CD4-positive, alpha-beta memory T cell (primary cell): ENCODE measurements around the gene CILP. TPM values are rescaled to one million over a fixed set of nuclear protein-coding genes. Genes with fewer than 3 reads are reported as not detected.
"Not testable (repeated sequence)": the region's sequence is repeated elsewhere in the genome, so short reads cannot be mapped to it uniquely, and the experiment has no call there.

Source experiments
- CTCF ChIA-PET: fragments of 350-600 bp; sonication (Branson Sonifier 250); formaldehyde crosslinking; loops from one replicate; lab custom pipeline; 2021; ENCODE audit warnings: inconsistent platforms; ENCODE audit not compliant: partially characterized antibody; lab: Charles Lee
- POLR2A ChIA-PET: fragments of 350-600 bp; sonication (Branson Sonifier 250); formaldehyde crosslinking; loops from one replicate; lab custom pipeline; 2021; ENCODE audit not compliant: partially characterized antibody; lab: Charles Lee
- DNase-seq, 5 donors: peaks; one replicate each; pipeline versions ENCODE4 v3.0.0 to v3.0.0-alpha.2; 2020 to 2022; ENCODE audit warnings: mixed read lengths in 1 of 5
- H3K27ac ChIP-seq: one replicate; pipeline ENCODE4 v1.7.0; 2013; ENCODE audit warnings: low read depth, low read length
- H3K27me3 ChIP-seq: 2 replicates; pipeline ENCODE4 v1.7.0; 2013; ENCODE audit warnings: mild to moderate bottlenecking, low read length, moderate library complexity; ENCODE audit not compliant: insufficient read depth
- H3K36me3 ChIP-seq: 2 replicates; pipeline ENCODE4 v1.7.0; 2013; ENCODE audit warnings: mild to moderate bottlenecking, low read length, moderate library complexity; ENCODE audit not compliant: insufficient read depth
- H3K4me1 ChIP-seq: 2 replicates; pipeline ENCODE4 v1.7.0; 2013; ENCODE audit warnings: mild to moderate bottlenecking, low read length, moderate library complexity; ENCODE audit not compliant: insufficient read depth
- H3K4me3 ChIP-seq, 2 donors: one replicate each; pipeline ENCODE4 v1.7.0; 2013; ENCODE audit warnings: low read length in 2 of 2, mild to moderate bottlenecking in 1 of 2
- H3K9me3 ChIP-seq, 2 donors: one replicate each; pipeline ENCODE4 v1.7.0; 2013; ENCODE audit warnings: low read length in 2 of 2, control low read depth in 1 of 2; ENCODE audit not compliant: control insufficient read depth in 1 of 2
- H3K27ac Mint-ChIP-seq, 7 donors: one replicate each; pipeline ENCODE4 v1.8.0; 2020 to 2021; ENCODE audit warnings: mixed read lengths in 7 of 7, mild to moderate bottlenecking in 6 of 7, inconsistent platforms in 3 of 7, moderate library complexity in 3 of 7
- H3K27me3 Mint-ChIP-seq, 2 donors: one replicate each; pipeline ENCODE4 v1.8.0; 2020 to 2021; ENCODE audit warnings: mixed read lengths in 2 of 2
- H3K36me3 Mint-ChIP-seq, 2 donors: one replicate each; pipeline ENCODE4 v1.8.0; 2020 to 2021; ENCODE audit warnings: mixed read lengths in 2 of 2, inconsistent platforms in 1 of 2, mild to moderate bottlenecking in 1 of 2
- H3K4me1 Mint-ChIP-seq, 4 donors: one replicate each; pipeline ENCODE4 v1.8.0; 2020 to 2021; ENCODE audit warnings: mixed read lengths in 4 of 4, mild to moderate bottlenecking in 1 of 4
- H3K4me3 Mint-ChIP-seq, 8 donors: one replicate each; pipeline ENCODE4 v1.8.0; 2020 to 2021; ENCODE audit warnings: mixed read lengths in 8 of 8, mild to moderate bottlenecking in 7 of 8, moderate library complexity in 6 of 8, inconsistent platforms in 3 of 8
- H3K9me3 Mint-ChIP-seq, 8 donors: one replicate each; pipeline ENCODE4 v1.8.0; 2020 to 2021; ENCODE audit warnings: mixed read lengths in 8 of 8, mild to moderate bottlenecking in 5 of 8, inconsistent platforms in 3 of 8, moderate library complexity in 1 of 8
- intact Hi-C: fragments of 100-400 bp; cut with micrococcal nuclease; formaldehyde crosslinking; loops from one replicate; pipeline ENCODE4 v1.15.1; 2023
- polyA plus RNA-seq, 2 donors: library from polyadenylated mRNA; unstranded; fragments of 300-500 nt; fragmentation: Illumina TruSeq; gene quantifications; one replicate each; pipeline ENCODE4 v1.2.3, GENCODE V29; 2021
- total RNA-seq, 2 experiments: library from RNA; stranded (reverse); gene quantifications; one replicate each; pipeline ENCODE4 v1.2.3, GENCODE V29; 2021

CILP gene
- total and polyA plus RNA-seq, 4 experiments from 2014 or later: 0.42 to 0.44 TPM; not detected in 2

DNA sequence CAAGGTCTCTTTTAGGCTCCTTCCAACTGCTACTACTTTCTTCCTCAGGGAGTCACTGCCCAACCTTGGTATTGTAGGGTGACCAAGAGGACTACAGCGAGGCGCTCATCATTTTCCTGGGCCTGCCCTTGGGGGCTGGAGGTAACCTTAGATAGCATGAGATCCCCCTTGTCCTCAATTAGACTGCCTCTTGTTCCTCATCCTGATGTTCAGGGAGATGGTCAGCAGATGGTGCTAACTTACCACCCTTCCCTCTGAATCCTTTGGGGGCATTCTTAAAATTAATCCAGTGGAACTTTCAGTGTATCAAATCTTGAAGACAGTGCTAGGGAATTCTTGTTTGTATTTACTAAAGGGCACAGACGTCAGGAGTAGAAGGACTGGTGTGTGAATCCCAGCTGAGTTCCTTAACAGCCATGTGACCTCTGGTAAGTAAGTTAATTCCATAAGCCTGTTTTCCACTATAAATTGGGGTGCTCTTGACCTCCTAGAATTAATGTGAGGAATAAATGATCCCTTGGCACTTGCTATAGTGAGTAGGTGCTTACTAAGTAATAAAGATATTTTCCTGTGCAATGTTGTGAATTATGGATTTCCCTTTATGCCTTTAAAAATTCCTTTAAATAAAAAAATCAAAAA, 22.1 kb downstream of the CILP start:
- Histone ChIP-seq H3K36me3 (no peaks in the 10 kb centered on the region), H3K4me1 (no peaks in the 10 kb centered on the region), H3K27me3 (no peaks in the 10 kb centered on the region), H3K9me3 (no peaks in the 10 kb centered on the region), H3K27ac (no peak overlapping the region), H3K4me3 (no peak overlapping the region)
- ChIA-PET POLR2A (no interaction called here), CTCF (interaction anchor here (0.9 kb wide), 1 partner anchor 112 kb away, joined by 3 read pairs; no protein-coding TSS in a partner anchor)
- intact Hi-C loops: loop anchor here (1.0 kb wide), 1 partner anchor 196 kb away; no protein-coding TSS in a partner anchor
- H3K9me3 Mint-ChIP-seq: no peaks in the 10 kb centered on the region
- no peak for DNase-seq
- peaks cover 0 to 2% of the 10 kb centered on the region in 2 donors for H3K36me3 Mint-ChIP-seq
- H3K4me1 Mint-ChIP-seq: peaks cover 2 to 11% (median 3%) of the 10 kb centered on the region in 4 donors
- H3K27me3 Mint-ChIP-seq: no peaks in the 10 kb centered on the region
- no peak overlapping the region for H3K27ac Mint-ChIP-seq
- no peak overlapping the region for H3K4me3 Mint-ChIP-seq

DNA sequence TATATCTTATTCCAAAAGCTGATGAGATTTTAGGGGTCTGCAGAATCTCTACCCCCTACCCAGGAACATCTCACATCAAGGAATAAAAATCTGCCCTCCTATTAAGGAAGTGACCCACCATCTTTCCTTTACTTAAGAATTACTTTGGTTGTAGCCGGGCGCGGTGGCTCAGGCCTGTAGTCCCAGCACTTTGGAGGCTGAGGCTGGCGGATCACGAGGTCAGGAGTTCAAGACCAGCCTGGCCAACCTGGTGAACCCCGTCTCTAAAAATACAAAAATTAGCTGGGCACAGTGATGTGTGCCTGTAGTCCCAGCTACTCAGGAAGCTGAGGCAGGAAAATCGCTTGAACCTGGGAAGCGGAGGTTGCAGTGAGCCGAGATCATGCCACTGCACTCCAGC, 22.8 kb downstream of the CILP start:
- H3K27me3 ChIP-seq, H3K27me3 Mint-ChIP-seq, intact Hi-C loops, DNase-seq, H3K4me3 ChIP-seq, H3K9me3 ChIP-seq, H3K4me1 ChIP-seq, H3K4me3 Mint-ChIP-seq, H3K36me3 Mint-ChIP-seq, H3K36me3 ChIP-seq, H3K27ac ChIP-seq, CTCF ChIA-PET, H3K9me3 Mint-ChIP-seq, H3K27ac Mint-ChIP-seq: not testable (repeated sequence)
- POLR2A ChIA-PET: interaction anchor here (1.5 to 1.7 kb wide), 2 partner anchors 109 to 115 kb away, joined by 4 read pairs; no protein-coding TSS in a partner anchor
- peaks cover 4 to 18% (median 8%) of the 10 kb centered on the region in 4 donors for H3K4me1 Mint-ChIP-seq

DNA sequence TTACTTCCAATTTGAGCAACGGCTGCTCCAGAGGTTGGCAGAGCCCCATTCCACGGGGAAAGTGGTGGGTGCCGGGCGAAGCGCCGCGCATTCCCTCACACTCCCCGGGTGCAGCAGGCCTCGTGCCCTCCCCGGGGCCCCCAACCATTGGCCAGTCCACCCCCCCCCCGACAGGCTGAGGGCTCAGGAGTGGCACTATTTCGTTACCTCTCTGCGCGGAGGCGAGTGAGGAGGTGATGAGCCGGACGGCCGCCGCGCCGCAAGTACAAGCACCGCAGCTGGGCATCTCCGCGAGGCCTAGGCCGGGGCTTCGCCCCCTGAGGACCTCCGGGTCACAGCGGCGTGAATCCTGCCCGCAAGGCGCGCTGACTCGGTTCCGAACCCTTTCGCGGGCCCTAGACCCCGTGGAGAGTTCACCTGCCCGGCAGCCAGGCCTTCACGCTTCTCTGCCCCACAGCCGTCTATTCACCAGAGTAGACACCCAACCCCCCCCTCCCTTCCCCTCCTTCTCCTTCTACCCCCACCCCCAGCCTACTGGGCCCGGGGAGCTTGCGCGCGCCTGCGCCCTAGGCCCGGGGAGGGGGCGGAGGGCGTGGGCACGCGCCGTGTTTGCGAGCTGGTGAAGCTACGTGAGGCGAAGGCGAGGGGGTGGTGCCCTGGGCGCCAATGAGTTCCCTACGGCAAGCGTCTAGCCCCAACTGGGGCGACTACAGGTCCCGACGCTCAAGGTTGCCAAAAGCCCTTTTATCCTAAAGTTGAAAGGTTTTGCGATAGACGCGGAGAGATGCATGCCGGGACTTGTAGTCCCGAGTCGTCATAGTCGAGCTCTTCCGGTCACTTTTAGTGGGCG, 26.2 kb downstream of the CILP start, which contains the start of gene CLPX:
Gene CLPX, minus strand, starts transcription at position 475 of the 850 bp plus-strand sequence. Its CDS starts 189 bp downstream, at position 286.
- intact Hi-C loops: loop anchor here (1.0 to 2.0 kb wide), 6 partner anchors 52 to 1022 kb away; partner anchors contain the start of genes PARP16, PDCD7, PPIB and RNU5A-1
- Histone ChIP-seq H3K9me3 (no peaks in the 10 kb centered on the region), H3K36me3 (peaks cover 2% of the 10 kb centered on the region), H3K4me1 (peaks cover 27% of the 10 kb centered on the region), H3K4me3 (peak within 1 kb of the TSS; percentile 71 to 77), H3K27me3 (no peaks in the 10 kb centered on the region), H3K27ac (peak within 1 kb of the TSS; percentile 90)
- Mint-ChIP-seq H3K4me3 (peak within 1 kb of the TSS; percentile 91 to 98 (median 96)), H3K27ac (peak within 1 kb of the TSS; percentile 90 to 97 (median 96)), H3K27me3 (no peaks in the 10 kb centered on the region), H3K36me3 (peaks cover 4 to 12% of the 10 kb centered on the region in 2 donors), H3K9me3 (no peaks in the 10 kb centered on the region), H3K4me1 (peaks cover 13 to 39% (median 24%) of the 10 kb centered on the region in 4 donors)
- ChIA-PET CTCF (interaction anchor here (0.8 to 2.2 kb wide), 6 partner anchors 10 to 291 kb away, joined by 3 to 12 read pairs (median 6); partner anchors contain the start of genes PARP16 and RNU5B-1), POLR2A (interaction anchor here (0.6 to 2.7 kb wide), 18 partner anchors 10 to 1091 kb away, joined by 3 to 45 read pairs (median 3); partner anchors contain the start of genes CIAO2A, PARP16, RAB11A and RNU5A-1)
- DNase-seq: peak; percentile 92 to 97 (median 95)

DNA sequence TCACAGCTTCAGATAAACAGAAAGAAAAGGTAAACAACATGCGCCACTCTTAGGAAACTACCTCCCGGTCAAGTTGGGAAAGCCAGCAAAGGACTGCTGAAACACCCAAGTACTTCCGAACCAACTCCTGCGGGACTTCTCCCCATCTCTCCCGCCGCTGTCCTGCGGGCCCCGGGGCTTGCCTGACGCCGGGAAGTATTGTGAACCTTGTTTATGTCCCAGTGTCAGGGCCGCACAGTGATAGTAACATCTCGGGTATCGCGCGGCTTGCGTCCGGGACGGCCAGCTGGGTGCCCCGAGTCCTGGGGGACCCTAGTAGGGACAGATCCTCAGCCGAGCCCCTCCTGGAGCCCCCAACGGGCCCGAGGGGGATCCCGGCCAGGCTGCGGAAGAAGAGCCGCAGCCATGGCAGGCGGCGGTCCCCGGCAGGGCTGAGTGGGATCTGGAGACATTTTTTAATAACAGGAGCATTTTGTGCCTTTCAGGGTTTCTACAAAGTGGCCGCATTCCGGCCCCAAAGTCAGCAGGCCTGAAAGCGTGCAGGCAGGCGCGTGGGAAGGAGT, 26.9 kb downstream of the CILP start:
- H3K9me3 ChIP-seq: no peaks in the 10 kb centered on the region
- Mint-ChIP-seq H3K9me3 (no peaks in the 10 kb centered on the region), H3K4me1 (peaks cover 14 to 46% (median 24%) of the 10 kb centered on the region in 4 donors), H3K27ac (peak overlapping the region; percentile 90 to 97 (median 94)), H3K4me3 (peak overlapping the region; percentile 91 to 98 (median 96)), H3K27me3 (no peaks in the 10 kb centered on the region), H3K36me3 (peaks cover 4 to 18% of the 10 kb centered on the region in 2 donors)
- peak overlapping the region; percentile 71 to 77 for H3K4me3 ChIP-seq
- peak; percentile 29 to 42 (median 30) for DNase-seq
- intact Hi-C loops: loop anchor here (2.0 kb wide), 1 partner anchor 1022 kb away; the partner anchor contains the start of gene PPIB
- ChIA-PET POLR2A (interaction anchor here (0.5 to 2.7 kb wide), 10 partner anchors 20 to 685 kb away, joined by 3 to 45 read pairs (median 7); partner anchors contain the start of genes PARP16, RAB11A, RNU5A-1 and RNU5B-1), CTCF (no interaction called here)
- peaks cover 34% of the 10 kb centered on the region for H3K4me1 ChIP-seq
- peaks cover 9% of the 10 kb centered on the region for H3K36me3 ChIP-seq
- H3K27me3 ChIP-seq: no peaks in the 10 kb centered on the region
- peak overlapping the region; percentile 90 for H3K27ac ChIP-seq

DNA sequence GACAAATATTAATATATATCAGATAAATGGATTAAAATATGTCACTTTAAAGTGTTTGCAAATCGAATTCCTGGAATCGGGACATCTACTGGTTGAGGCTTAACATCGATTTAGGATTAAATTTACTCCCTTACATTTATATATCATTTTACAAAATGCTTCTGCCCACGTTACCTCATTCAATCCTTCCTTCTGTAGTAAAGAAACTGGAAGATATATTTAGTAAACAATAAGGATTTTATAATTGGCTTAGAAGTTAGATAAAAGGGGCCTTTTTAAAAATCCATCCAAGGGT, 27.5 kb downstream of the CILP start:
- Mint-ChIP-seq H3K36me3 (peaks cover 4 to 22% of the 10 kb centered on the region in 2 donors), H3K27ac (peak overlapping the region; percentile 90 to 97 (median 94)), H3K9me3 (no peaks in the 10 kb centered on the region), H3K4me3 (peak overlapping the region; percentile 91 to 98 (median 96)), H3K27me3 (no peaks in the 10 kb centered on the region), H3K4me1 (peaks cover 14 to 47% (median 24%) of the 10 kb centered on the region in 4 donors)
- peak overlapping the region; percentile 71 to 77 for H3K4me3 ChIP-seq
- H3K36me3 ChIP-seq: peaks cover 12% of the 10 kb centered on the region
- DNase-seq: no peak
- ChIA-PET CTCF (no interaction called here), POLR2A (interaction anchor here (0.5 to 2.7 kb wide), 2 partner anchors 52 to 103 kb away, joined by 3 to 45 read pairs; partner anchors contain the start of gene PARP16)
- H3K9me3 ChIP-seq: no peaks in the 10 kb centered on the region
- peak overlapping the region; percentile 90 for H3K27ac ChIP-seq
- H3K27me3 ChIP-seq: no peaks in the 10 kb centered on the region
- peaks cover 37% of the 10 kb centered on the region for H3K4me1 ChIP-seq
- intact Hi-C loops: loop anchor here (2.0 kb wide), 1 partner anchor 1021 kb away; the partner anchor contains the start of gene PPIB

DNA sequence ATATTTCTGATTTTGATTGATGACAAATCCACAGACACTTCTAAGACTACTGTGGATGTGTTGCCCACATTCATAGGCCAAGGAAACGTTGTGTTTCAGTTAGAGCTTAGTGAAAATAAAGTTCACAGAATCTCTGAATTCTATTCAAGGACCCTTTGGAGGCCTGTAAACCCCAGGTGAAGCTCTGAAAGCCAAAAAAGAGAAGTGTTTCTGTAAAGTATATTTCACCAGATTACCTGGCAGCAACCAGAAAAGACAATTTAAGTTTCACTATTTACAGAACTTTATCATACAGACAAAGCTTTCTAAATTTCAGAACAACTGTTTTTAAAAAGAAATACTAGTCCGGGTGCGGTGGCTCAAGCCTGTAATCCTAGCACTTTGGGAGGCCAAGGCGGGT, 28.7 kb downstream of the CILP start:
- Histone ChIP-seq H3K4me3 (no peak overlapping the region), H3K4me1 (peaks cover 37% of the 10 kb centered on the region), H3K36me3 (peaks cover 19% of the 10 kb centered on the region), H3K27me3 (no peaks in the 10 kb centered on the region), H3K27ac (no peak overlapping the region), H3K9me3 (no peaks in the 10 kb centered on the region)
- peak overlapping the region in 1 of 7 donors; percentile 40 for H3K27ac Mint-ChIP-seq
- peak overlapping the region; percentile 45 to 98 (median 96) for H3K4me3 Mint-ChIP-seq
- no peaks in the 10 kb centered on the region for H3K27me3 Mint-ChIP-seq
- intact Hi-C loops: no loop called here
- no peaks in the 10 kb centered on the region for H3K9me3 Mint-ChIP-seq
- CTCF ChIA-PET: no interaction called here
- peaks cover 4 to 28% of the 10 kb centered on the region in 2 donors for H3K36me3 Mint-ChIP-seq
- POLR2A ChIA-PET: interaction anchor here (1.1 to 1.2 kb wide), 3 partner anchors 105 to 122 kb away, joined by 4 read pairs; partner anchors contain the start of genes PARP16 and RNU5B-1
- DNase-seq: no peak
- H3K4me1 Mint-ChIP-seq: peaks cover 14 to 47% (median 24%) of the 10 kb centered on the region in 4 donors
